H1 (cell line): Measurements from ENCODE around the gene CIITA. TPM values are rescaled to one million over a fixed set of nuclear protein-coding genes. Genes with fewer than 3 reads are reported as not detected.

Source experiments
- MAFK ChIP-seq: IDR thresholded peaks from 2 replicates; pipeline ENCODE4 v1.6.1; 2012; ENCODE audit warnings: low read depth, mild to moderate bottlenecking, improper control_type of control experiment, low read length
- polyA plus RNA-seq, 7 experiments: library from polyadenylated mRNA; depleted of rRNA in 3 of 7; stranded (reverse) in 5 of 7; unstranded in 2 of 7; fragments of >200 nt in 5 of 7; fragments of 200-250 nt in 2 of 7; gene quantifications; 1 replicate in 5 of 7; 2 replicates in 1 of 7; 4 replicates in 1 of 7; pipeline versions ENCODE4 v1.2.1 to v1.2.3, GENCODE V29; 2011 to 2013; ENCODE audit warnings: missing spikeins in 2 of 7, mixed read lengths in 2 of 7
- total RNA-seq: library from RNA; stranded (reverse); fragmentation: NEBNext Ultra II Directional; extraction: Animal tissue kit (Norgen Biotek cat#: 25700); gene quantifications from 2 replicates; pipeline ENCODE4 v1.2.1, GENCODE V29; 2021

The CIITA gene
- total and polyA plus RNA-seq, 2 of the 8 experiments (the other 6 are each of a cell fraction or from before 2014, with no cell fraction given) = 0.07 to 0.17 TPM

DNA sequence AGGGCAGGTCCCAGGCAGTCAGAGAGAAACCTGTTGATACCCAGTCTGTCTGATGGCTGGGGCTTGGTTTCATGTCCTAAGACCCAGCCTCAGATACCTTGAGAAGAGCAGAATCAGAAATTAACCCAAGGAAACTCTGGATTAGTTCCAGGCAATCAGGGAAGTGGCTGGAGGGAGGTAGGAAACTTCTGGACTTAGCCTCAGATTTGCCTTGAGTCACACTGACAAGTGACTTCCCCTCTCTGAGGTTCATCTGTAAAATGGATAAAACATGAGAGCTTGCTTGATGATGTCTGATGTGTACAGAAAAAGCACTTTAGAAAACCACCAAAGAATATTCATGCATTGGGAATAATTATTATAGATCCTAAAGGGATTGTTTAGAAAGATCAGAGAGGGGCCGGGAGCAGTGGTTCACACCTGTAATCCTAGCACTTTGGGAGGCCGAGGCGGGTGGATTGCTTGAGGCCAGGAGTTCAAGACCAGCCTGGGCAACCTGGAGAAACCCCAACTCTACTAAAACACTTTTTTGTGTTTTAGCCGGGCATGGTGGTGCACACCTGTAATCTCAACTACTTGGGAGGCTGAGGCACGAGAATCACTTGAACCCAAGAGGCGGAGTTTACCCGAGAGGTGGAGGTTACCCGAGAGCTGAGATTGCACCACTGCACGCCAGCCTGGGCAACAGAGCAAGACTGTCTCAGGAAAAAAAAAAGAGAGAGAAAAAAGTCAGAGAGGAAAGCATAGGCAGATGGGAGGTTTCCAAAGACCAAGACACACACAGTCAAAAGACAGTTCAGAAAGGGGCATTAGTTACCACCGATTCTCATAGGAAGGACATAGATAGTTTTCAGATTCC is 3.8 kb downstream of the CIITA start (continued):
- TF ChIP-seq MAFK = no peak
